GM18873 (cell line): ENCODE data around the gene KCTD5.
"Not testable (repeated sequence)": the region's sequence is repeated elsewhere in the genome, so short reads cannot be mapped to it uniquely, and the experiment has no call there.

Experiments used
- ATAC-seq: cut with Tn5 transposase; IDR thresholded peaks from one replicate; pipeline ENCODE4 v1.9.1; 2021; ENCODE audit warnings: mild to moderate bottlenecking, moderate library complexity, moderate number of reproducible peaks; ENCODE audit not compliant: unreplicated experiment, low FRiP score

Gene KCTD5

DNA sequence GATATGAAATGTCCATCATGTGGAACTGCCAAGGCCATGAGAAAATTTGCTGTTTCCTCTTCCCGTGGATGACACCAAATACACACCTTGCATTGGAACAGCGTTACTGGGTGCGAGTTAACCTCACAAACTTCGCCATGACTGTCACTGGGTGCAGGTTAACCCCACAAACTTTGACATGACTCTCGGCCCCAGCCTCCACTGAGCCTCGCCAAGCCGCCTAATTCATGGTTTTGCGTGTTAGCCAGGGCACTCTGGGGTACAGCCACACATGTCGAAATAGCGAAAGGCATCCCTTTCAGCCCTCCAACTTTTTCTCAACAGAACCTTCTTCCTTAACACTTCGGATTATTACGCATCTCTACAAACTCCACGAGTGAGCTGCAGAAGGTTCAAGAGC is 10.6 kb upstream of the KCTD5 start:
- ATAC-seq, result no peak

DNA sequence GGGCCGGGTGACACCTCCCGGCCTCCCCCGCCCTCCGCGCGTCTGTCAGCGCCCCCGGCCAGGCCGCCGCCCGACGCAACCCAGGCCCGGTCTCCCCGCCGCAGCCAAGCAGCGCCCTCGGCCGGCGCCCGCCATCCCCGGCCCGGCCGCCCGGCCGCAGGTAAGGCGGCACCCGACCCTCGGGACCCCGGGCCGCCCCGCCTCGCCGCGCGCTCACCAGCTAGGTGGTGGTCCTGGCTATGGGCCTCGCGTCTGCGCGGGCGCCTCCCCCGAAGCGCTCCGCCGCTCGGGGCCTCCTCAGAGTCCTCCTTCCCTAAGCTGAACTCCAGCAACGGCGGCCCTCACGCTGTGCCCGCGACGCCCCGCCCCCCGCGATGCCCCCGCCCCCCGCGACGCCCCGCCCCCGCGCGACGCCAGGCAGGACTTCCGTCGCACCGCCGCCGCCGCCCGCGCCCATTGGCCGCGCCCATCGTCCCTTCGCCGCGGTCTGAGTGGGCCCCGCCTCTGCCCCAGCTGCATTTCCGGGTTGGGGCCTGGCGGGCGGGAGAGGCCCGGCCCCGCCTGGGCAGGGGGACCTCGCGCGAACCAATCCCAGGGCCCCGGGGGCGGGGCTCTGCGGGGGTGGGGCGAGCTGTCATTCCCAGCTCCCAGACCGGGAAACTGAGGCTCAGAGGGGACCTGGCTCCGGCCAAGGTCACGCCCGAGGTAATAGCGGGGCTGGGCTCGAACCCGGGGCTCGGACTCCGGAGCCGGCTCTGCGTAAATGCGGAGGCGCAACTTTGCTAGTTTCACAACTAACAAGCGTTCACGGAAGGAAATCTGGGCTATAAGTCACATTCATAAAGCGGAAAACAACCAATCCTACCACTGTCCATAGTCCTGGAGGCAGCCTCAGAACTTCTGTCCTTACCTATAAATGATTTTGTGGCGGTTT is 9.0 kb upstream of the KCTD5 start:
- peak; percentile 75 for ATAC-seq

GRCh38 chr16:2675021-2675420 is 7.3 kb upstream of the KCTD5 start:
- no peak for ATAC-seq

GRCh38 chr16:2675714-2676113 is 6.6 kb upstream of the KCTD5 start:
- ATAC-seq, result no peak

- ATAC-seq, result not testable (repeated sequence)
These were observed 5.4 kb upstream of the KCTD5 start for GRCh38 chr16:2676937-2677336.

DNA sequence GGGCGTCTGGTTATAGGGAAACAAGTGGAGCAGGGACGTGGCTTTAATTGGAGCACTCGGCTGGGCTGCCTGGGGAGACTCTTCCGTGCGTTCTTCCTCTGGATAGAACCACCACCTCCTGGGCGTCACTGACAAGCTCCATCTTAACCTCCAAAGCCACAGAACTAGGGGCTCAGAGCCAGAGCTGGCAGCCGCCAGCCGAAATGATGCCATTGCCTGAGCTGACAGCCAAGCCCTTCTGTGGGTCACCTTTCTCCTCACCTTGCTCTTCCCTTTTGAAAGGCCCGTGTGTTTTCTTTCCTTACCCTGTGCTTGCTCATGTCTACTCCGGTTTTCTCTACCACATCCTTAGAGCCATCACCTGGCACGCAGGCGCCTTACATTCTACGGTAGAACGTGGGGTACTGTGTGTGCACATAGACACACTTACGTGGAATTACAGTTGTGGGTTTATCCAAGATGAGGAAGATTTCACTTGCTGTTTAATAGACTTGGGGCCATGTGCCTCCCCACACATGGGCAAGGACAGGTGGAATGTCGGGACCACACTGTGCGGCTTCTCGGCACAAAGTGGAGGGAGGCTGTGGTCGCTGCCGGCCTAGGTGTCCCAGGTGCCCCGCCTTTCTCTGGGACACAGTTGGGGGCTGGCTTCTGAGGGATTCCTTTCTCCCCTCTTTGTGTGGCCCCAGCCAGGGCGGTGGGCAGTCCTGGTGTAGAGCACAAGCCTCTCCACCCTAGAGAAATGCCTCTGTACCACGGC is 3.9 kb upstream of the KCTD5 start:
- not testable (repeated sequence) for ATAC-seq

DNA sequence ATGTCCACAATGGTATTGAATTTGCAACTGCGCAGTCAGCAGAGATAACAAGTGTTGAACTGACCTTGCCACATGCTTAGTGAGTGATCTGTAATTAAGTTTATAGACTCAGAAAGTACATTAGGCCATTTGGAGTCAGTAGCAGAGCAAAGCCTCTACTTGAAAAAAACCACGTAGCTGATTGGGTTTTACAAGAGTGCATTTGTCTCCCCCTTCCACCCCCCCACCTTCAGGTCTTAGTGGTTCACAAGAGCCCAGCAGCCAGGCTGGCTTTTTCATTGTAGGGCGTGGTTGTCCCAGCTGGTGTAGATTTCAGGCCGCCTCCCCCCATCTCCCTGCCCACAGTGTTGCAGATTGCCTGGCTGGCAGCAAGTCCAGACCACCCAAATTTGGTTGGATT is 2.4 kb upstream of the KCTD5 start:
- not testable (repeated sequence) for ATAC-seq

- not testable (repeated sequence) for ATAC-seq
These were observed 2.0 kb upstream of the KCTD5 start for GRCh38 chr16:2680360-2680759.

DNA sequence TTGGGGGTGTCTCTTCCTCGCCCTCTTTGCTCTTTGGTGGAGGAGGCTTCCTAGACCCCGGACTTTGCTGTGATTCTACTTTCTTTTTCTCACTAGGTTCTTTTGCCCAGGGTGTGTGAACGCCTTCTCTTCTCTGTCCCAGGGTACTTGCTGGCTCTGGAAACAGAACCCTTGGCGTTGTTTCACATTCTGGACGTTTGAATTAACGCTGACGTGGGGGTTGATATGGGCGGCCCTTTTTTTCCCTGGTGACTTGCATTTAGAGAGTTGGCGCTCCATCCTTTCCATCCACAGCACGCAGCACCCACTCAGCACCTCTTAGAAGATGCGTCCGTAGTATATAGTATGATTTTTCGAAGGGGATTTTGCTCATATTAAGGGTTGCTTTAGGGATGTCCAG is 718 bp downstream of the KCTD5 start:
- ATAC-seq, result not testable (repeated sequence)

- ATAC-seq, result not testable (repeated sequence)
These were observed 3.8 kb downstream of the KCTD5 start for GRCh38 chr16:2686075-2686474.

GRCh38 chr16:2686912-2687507 is 4.7 kb downstream of the KCTD5 start:
- peak; percentile 27 for ATAC-seq

DNA sequence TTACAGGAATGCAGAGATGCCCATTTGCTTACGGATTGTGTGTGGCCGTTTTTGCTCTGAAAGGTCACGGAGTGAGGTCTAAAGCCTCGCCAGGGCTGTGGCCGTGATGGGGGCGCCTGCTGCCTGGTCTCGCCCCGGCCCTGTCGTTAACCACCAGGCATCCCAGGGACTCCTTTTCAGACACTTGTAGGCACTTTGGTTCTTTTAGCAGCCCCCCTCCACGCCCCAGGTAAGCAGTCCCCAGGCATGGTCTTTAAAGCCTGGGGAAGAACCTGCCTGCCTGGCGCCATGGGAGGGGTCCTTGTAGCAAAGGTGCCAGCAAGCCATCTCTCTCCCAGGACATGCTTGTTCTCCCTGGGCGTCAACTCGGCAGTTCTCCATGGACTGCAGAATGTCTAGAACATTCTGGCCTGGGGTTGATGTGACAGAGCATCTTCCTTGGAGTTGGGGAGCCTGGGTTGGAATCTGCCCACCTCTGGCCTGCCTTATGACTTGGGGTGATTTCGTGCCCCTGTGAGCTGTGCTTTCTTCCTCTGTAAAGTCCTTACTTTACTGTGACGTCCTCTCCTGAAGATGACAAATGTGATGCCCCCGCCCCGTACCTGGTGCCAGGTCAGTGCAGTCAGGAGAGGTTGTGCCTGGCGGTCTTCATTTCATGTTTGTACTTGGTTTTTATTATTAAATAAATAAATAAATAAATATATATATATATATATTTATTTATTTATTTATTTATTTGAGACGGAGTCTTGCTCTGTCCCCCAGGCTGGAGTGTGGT is 5.4 kb downstream of the KCTD5 start:
- ATAC-seq, result no peak

- ATAC-seq, result not testable (repeated sequence)
These were observed 7.1 kb downstream of the KCTD5 start for GRCh38 chr16:2689422-2689821.

DNA sequence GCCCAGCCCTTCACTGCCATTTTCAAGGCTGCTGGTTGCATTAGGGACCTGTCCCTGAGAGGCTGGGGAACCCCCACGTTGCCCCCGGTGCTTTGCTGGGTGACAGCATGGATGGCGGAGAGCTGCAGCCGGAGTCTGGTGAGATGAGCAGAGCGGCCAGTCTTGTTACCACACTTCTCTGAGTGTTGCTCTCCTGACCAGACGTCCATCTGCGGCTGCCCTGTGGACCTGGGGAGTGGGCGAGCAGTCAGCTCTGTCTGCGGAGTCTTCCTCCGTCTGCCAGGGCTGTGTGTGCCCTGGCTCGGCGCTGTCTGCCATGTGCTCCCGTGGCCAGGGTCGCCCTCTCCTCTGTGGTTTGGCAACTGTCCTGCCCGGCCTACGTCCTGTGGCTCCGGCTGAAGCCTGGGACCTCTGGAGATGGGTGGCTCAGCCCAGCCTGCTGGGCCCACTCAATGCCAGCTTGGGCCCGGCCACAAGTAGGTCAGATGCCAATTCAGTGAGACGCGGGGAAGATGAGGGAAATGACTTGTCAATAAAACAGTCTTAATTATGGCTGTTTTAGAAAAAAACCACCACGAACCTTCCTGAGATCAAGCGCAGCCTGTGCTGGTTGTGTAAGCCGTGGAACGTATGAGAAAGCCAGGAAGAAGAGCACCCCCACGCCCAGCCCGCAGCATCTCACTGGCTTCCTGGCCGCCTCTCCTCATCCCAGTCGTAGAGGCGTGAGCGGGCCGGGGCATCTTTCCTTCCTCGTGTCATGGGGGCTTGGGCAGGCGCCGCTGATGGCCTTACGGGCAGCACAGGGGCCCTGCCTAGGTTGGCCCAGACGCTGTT is 7.9 kb downstream of the KCTD5 start:
- ATAC-seq, result no peak

- ATAC-seq, result no peak
These were observed 8.5 kb downstream of the KCTD5 start for GRCh38 chr16:2690852-2691251.

DNA sequence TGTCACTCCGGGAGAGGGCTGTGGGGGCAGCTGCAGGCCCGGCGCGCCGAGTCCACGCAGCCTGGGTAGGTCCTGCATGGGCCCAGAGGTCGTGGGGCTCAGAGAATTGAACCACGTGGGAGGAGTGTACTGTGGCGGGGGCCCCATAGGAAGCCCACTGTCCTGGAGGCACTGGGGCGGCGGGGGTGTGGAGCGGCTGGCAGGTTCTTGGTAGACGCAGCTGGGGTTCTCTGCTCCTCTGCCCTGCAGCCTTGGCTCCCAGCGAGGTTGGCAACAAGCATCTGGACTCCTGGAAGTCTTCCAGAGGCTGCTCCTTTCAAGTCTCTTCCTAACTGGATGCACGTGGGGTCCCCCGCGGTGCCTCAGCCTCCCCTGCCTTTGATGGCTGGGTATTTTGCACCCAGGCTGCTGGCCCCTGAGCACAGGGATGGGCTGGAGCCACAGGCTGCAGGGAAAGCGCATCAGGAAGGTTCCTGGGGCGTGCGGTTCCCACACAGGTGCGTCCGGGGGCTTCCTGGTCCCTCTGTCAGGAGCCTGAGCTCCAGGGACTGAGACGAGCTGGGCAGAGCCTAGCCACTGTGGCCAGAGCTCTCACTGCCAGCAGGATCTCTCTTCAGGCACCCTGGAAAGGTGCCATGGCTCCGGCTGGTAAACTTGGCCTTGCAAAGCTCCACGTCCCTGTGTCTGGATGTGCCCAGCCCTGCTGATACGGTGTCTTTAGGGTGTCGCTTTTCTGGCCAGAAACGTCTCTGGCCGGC is 9.3 kb downstream of the KCTD5 start:
- no peak for ATAC-seq

DNA sequence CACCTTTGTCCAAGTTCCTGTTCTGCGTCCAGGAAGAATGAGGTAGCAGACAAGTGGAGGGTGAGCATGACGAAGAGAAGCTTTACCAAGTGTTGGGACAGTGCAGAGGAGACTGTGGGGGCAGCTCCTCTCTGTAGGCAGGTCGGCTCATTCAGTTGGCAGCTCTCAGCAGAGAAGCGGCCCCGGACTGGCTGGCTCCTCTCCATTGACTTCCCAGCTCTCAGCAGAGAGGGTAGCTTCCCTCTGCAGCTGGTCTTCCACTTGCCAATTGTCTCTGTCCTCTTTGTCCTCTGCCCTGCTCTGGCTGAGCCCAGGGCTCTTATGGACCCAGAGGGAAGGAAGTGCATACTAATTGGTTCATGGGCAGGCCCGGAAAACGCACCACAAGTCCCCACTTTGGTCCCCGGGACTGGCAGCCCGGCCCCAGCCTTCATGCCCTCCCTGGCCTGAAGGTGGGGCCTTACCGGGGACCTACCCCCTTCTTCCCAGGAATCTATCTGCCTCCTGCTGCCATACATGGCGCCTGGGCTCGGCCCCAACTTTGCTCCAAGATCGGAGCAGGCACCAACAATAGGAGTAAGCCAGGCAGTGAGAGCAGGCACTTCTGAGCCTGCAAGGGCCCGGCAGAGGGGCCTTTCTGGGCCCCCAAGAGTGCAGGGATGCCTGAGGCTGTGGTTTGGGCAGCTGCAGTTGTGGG is 10.1 kb downstream of the KCTD5 start:
- no peak for ATAC-seq

DNA sequence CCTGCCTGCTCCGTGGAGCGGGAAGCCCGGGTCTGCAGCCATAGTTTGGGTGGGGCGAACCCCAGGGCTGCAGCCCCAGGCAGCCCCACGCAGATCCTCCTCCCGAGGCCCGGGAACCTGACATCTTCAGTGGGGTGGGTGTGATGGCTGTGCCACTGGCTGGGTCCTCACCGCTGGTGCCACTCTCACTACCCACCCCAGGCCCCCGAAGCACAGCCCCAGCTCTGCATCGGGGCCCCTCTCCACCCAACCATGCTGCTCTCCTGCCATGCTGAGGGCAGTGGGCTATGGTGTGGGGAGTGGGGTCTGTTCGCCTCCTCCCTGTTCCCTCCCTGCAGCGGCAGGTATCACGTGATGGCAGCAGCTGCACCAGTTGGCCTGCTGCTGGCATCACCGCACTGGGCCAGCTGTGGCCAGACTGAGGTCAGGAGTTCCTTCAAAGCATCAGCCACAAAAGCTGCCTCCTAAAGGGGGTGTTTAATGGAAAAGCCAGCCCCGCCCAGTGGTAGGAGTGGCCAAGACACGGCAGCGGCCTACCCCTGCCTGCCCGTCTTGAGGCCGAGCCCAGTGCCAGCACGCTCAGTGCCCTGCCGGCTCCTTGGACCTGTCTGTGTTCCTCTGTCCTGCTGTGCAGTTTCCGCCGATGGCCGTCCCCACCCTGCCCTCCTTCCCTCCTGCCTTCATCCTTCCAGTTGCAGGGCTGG is 10.8 kb downstream of the KCTD5 start:
- ATAC-seq, result no peak
